EL (cell line): ENCODE measurements around the gene CUL1.

Experiments
- DNase-seq: peaks from one replicate; pipeline ENCODE4 v3.0.0-alpha.2; 2016

The CUL1 gene

GRCh38 chr7:148770004-148770403 lies 71.3 kb downstream of the CUL1 start:
- no peak for DNase-seq

- peak; percentile 93 for DNase-seq
Observed at GRCh38 chr7:148772297-148773089, 73.8 kb downstream of the CUL1 start.

GRCh38 chr7:148773334-148773733 lies 74.6 kb downstream of the CUL1 start:
- no peak for DNase-seq

- no peak for DNase-seq
Observed at GRCh38 chr7:148774471-148774870, 75.8 kb downstream of the CUL1 start.

- DNase-seq = no peak
Observed at GRCh38 chr7:148782757-148783456, 84.2 kb downstream of the CUL1 start.

GRCh38 chr7:148783801-148784527 lies 85.3 kb downstream of the CUL1 start:
- DNase-seq = no peak

GRCh38 chr7:148787571-148788295 lies 89.0 kb downstream of the CUL1 start:
- DNase-seq = no peak

- no peak for DNase-seq
Observed at GRCh38 chr7:148789220-148789619, 90.5 kb downstream of the CUL1 start.

GRCh38 chr7:148790131-148790726 lies 91.5 kb downstream of the CUL1 start:
- no peak for DNase-seq

- DNase-seq = no peak
Observed at GRCh38 chr7:148790850-148791249, 92.1 kb downstream of the CUL1 start.

GRCh38 chr7:148791546-148791945 lies 92.8 kb downstream of the CUL1 start:
- DNase-seq = no peak

GRCh38 chr7:148793590-148793989 lies 94.9 kb downstream of the CUL1 start:
- no peak for DNase-seq

GRCh38 chr7:148794476-148794875 lies 95.8 kb downstream of the CUL1 start:
- DNase-seq = no peak

- no peak for DNase-seq
Observed at GRCh38 chr7:148796841-148797240, 98.1 kb downstream of the CUL1 start.

- DNase-seq = no peak
Observed at GRCh38 chr7:148799893-148800555, 101.3 kb downstream of the CUL1 start.

GRCh38 chr7:148800677-148801076 lies 102.0 kb downstream of the CUL1 start:
- no peak for DNase-seq

- no peak for DNase-seq
Observed at GRCh38 chr7:148802101-148802493, 103.4 kb downstream of the CUL1 start.

- DNase-seq = no peak
Observed at GRCh38 chr7:148803094-148803493, 104.4 kb downstream of the CUL1 start.

- DNase-seq = no peak
Observed at GRCh38 chr7:148804343-148805235, 105.9 kb downstream of the CUL1 start.

GRCh38 chr7:148806187-148806586 lies 107.5 kb downstream of the CUL1 start:
- DNase-seq = no peak

- no peak for DNase-seq
Observed at GRCh38 chr7:148807436-148807835, 108.7 kb downstream of the CUL1 start.
